ENCODE measurements around the gene TRIM42.

GRCh38 chr3:140677764-140678163 lies at the start of gene TRIM42:
- no peak for TF ChIP-seq CTCF (IDR thresholded peaks at IDR 0.05; ENCODE audit: poor library complexity, severe bottlenecking)
- TF ChIP-seq EZH2 (IDR thresholded peaks at IDR 0.05; ENCODE audit: borderline replicate concordance, insufficient read depth, low read length, poor library complexity, severe bottlenecking): no peak
- TF ChIP-seq EP300 (conservative IDR thresholded peaks at IDR 0.05; ENCODE audit: poor library complexity, severe bottlenecking): no peak
- TF ChIP-seq RAD21 (conservative IDR thresholded peaks at IDR 0.05): no peak
- TF ChIP-seq REST (IDR thresholded peaks at IDR 0.05; ENCODE audit: borderline replicate concordance): no peak
- no peak for TF ChIP-seq POLR2AphosphoS5 (IDR thresholded peaks at IDR 0.05)
- no peak for TF ChIP-seq TAF1 (IDR thresholded peaks at IDR 0.05; ENCODE audit: low read depth)
- no peak for TF ChIP-seq MXI1 (conservative IDR thresholded peaks at IDR 0.05; ENCODE audit: poor library complexity, severe bottlenecking)
- no peak for TF ChIP-seq SMC3 (conservative IDR thresholded peaks at IDR 0.05; ENCODE audit: poor library complexity)

All from neural cell (in vitro differentiated cells).